Naive thymus-derived CD4-positive, alpha-beta T cell (primary cell): ENCODE measurements around the gene WTIP. TPM values are rescaled to one million over a fixed set of nuclear protein-coding genes. Genes with fewer than 3 reads are reported as not detected.
"Not testable (repeated sequence)": the region's sequence is repeated elsewhere in the genome, so short reads cannot be mapped to it uniquely, and the experiment has no call there.

Source experiments
- ATAC-seq: fragments of 150-1000 bp; cut with Tn5 transposase; 2 replicates; pipeline ENCODE4 v1.10.0; 2021; ENCODE audit warnings: mild to moderate bottlenecking, moderate library complexity
- CTCF ChIA-PET: fragments of 350-600 bp; sonication (Branson Sonifier 250); formaldehyde crosslinking; loops from one replicate; lab custom pipeline; 2021; ENCODE audit warnings: antibody characterized with exemption; lab: Charles Lee
- POLR2A ChIA-PET: fragments of 350-600 bp; sonication (Branson Sonifier 250); formaldehyde crosslinking; loops from one replicate; lab custom pipeline; 2021; ENCODE audit warnings: antibody characterized with exemption, inconsistent platforms; lab: Charles Lee
- DNase-seq, 9 donors: peaks; one replicate each; pipeline versions ENCODE4 v3.0.0 to v3.0.0-alpha.2; 2020 to 2022; ENCODE audit warnings: mixed read lengths in 1 of 9
- H3K27ac ChIP-seq: one replicate; pipeline ENCODE4 v1.7.0; 2013; ENCODE audit warnings: mild to moderate bottlenecking, low read depth, low read length, moderate library complexity
- H3K27me3 ChIP-seq, 2 donors: one replicate each; pipeline ENCODE4 v1.7.0; 2013; ENCODE audit warnings: low read length in 2 of 2, mild to moderate bottlenecking in 2 of 2, moderate library complexity in 2 of 2; ENCODE audit not compliant: control insufficient read depth in 2 of 2, insufficient read depth in 2 of 2
- H3K36me3 ChIP-seq, 3 experiments: 1 replicate in 2 of 3; 2 replicates in 1 of 3; pipeline ENCODE4 v1.7.0; 2013; ENCODE audit warnings: low read length in 3 of 3, mild to moderate bottlenecking in 3 of 3, moderate library complexity in 1 of 3; ENCODE audit not compliant: insufficient read depth in 3 of 3, control insufficient read depth in 2 of 3
- H3K4me1 ChIP-seq, 2 donors: one replicate each; pipeline ENCODE4 v1.7.0; 2013; ENCODE audit warnings: low read length in 2 of 2, mild to moderate bottlenecking in 2 of 2, moderate library complexity in 1 of 2; ENCODE audit not compliant: control insufficient read depth in 2 of 2, insufficient read depth in 2 of 2
- H3K4me3 ChIP-seq: 2 replicates; pipeline ENCODE4 v1.7.0; 2013; ENCODE audit warnings: mild to moderate bottlenecking, low read length
- H3K9me3 ChIP-seq, 3 experiments: 1 replicate in 2 of 3; 2 replicates in 1 of 3; pipeline ENCODE4 v1.7.0; 2013; ENCODE audit warnings: low read length in 3 of 3; ENCODE audit not compliant: control insufficient read depth in 2 of 3
- H3K27ac Mint-ChIP-seq, 9 donors: one replicate each; pipeline ENCODE4 v1.8.0; 2020 to 2022; ENCODE audit warnings: mixed read lengths in 9 of 9, mild to moderate bottlenecking in 8 of 9, moderate library complexity in 5 of 9, inconsistent platforms in 2 of 9
- H3K27me3 Mint-ChIP-seq, 5 donors: one replicate each; pipeline ENCODE4 v1.8.0; 2021 to 2022; ENCODE audit warnings: mixed read lengths in 5 of 5, mild to moderate bottlenecking in 1 of 5
- H3K36me3 Mint-ChIP-seq, 5 donors: one replicate each; pipeline ENCODE4 v1.8.0; 2020 to 2022; ENCODE audit warnings: mixed read lengths in 5 of 5, mild to moderate bottlenecking in 3 of 5, inconsistent platforms in 1 of 5
- H3K4me1 Mint-ChIP-seq, 7 donors: one replicate each; pipeline ENCODE4 v1.8.0; 2020 to 2022; ENCODE audit warnings: mixed read lengths in 7 of 7, mild to moderate bottlenecking in 3 of 7, inconsistent platforms in 1 of 7
- H3K4me3 Mint-ChIP-seq, 10 donors: one replicate each; pipeline ENCODE4 v1.8.0; 2020 to 2022; ENCODE audit warnings: mild to moderate bottlenecking in 10 of 10, mixed read lengths in 10 of 10, moderate library complexity in 6 of 10, inconsistent platforms in 2 of 10
- H3K9me3 Mint-ChIP-seq, 11 donors: one replicate each; pipeline ENCODE4 v1.8.0; 2020 to 2022; ENCODE audit warnings: mixed read lengths in 11 of 11, mild to moderate bottlenecking in 4 of 11, inconsistent platforms in 1 of 11, moderate library complexity in 1 of 11
- intact Hi-C, 2 donors: fragments of 100-400 bp; cut with micrococcal nuclease; formaldehyde crosslinking; loops; one replicate each; pipeline ENCODE4 v1.15.1; 2023
- polyA plus RNA-seq, 2 donors: library from polyadenylated mRNA; unstranded; fragments of 300-500 nt; fragmentation: Illumina TruSeq; gene quantifications; one replicate each; pipeline ENCODE4 v1.2.3, GENCODE V29; 2021
- total RNA-seq, 6 experiments: library from RNA in 5 of 6; stranded (reverse) in 5 of 6; gene quantifications; 1 replicate in 5 of 6; 2 replicates in 1 of 6; pipeline ENCODE4 v1.2.3 and lab custom pipeline; 2021 to 2026

Gene WTIP
- total and polyA plus RNA-seq, 7 experiments from 2014 or later = 0.08 to 0.77 (median 0.22) TPM; not detected in 2

DNA sequence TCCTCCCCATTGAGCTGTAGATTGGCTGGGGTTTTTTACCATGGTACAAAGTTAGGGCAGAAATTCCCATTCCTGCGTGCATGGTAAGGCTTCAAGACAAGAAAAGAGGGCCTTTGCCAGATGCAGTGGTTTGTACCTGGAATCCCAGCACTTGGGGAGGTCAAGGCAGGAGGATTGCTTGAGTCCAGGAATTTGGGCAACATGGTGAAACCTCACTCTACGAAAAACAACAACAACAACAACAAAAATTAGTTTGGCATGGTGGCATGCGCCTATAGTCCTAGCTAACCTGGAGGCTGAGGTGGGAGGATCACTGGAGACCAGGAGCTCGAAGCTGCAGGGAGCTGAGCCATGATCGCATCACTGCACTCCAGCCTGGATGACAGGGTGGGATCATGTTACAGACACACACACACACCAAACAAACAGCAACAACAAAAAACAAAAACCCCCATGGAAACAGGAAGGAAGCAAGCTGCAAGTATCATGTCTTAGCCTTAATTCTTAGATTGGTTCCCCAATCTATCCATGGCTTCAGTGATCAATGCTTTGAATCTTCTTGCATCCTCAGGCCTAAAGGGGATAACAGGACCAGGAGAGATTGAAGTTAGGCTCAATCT is 5.5 kb upstream of the WTIP start:
- ATAC-seq = no peak
- CTCF ChIA-PET = no interaction called here
- H3K4me3 Mint-ChIP-seq = no peak overlapping the region
- Histone ChIP-seq H3K27ac (no peak overlapping the region), H3K36me3 (peaks cover 0 to 20% (median 0%) of the 10 kb centered on the region in 3 experiments), H3K27me3 (no peaks in the 10 kb centered on the region), H3K4me3 (no peak overlapping the region), H3K9me3 (no peaks in the 10 kb centered on the region), H3K4me1 (no peaks in the 10 kb centered on the region)
- H3K27me3 Mint-ChIP-seq = peaks cover 5 to 27% (median 23%) of the 10 kb centered on the region in 5 donors
- no peak overlapping the region for H3K27ac Mint-ChIP-seq
- H3K4me1 Mint-ChIP-seq = peaks cover 0 to 6% (median 0%) of the 10 kb centered on the region in 7 donors
- no peaks in the 10 kb centered on the region for H3K9me3 Mint-ChIP-seq
- POLR2A ChIA-PET = no interaction called here
- no peak for DNase-seq
- intact Hi-C loops = no loop called here
- peaks cover 10 to 23% (median 20%) of the 10 kb centered on the region in 5 donors for H3K36me3 Mint-ChIP-seq

GRCh38 chr19:34478496-34478895 is 3.1 kb upstream of the WTIP start:
- H3K36me3 Mint-ChIP-seq, H3K9me3 ChIP-seq, H3K27me3 ChIP-seq, H3K27ac ChIP-seq, intact Hi-C loops, POLR2A ChIA-PET, CTCF ChIA-PET, H3K4me1 Mint-ChIP-seq, H3K4me3 ChIP-seq, H3K36me3 ChIP-seq, H3K9me3 Mint-ChIP-seq, H3K4me1 ChIP-seq, H3K27ac Mint-ChIP-seq, H3K4me3 Mint-ChIP-seq, ATAC-seq, DNase-seq: not testable (repeated sequence)
- H3K27me3 Mint-ChIP-seq = peaks cover 14 to 37% (median 32%) of the 10 kb centered on the region in 5 donors

DNA sequence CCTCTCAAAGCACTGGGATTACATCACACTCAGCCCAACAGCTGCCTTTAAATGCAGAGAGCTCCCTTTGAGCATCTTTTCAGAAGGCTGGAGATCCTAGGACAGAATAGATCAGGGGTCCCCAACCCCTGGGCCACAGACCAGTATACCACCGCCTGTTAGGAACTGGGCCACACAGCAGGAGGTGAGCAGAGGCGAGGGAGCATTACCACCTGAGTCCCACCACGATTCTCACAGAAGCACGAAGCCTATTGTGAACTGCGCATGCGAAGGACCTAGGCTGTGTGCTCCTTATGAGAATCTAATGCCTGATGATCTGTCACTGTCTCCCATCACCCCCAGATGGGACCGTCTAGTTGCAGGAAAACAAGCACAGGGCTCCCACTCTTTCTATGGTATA is 2.2 kb upstream of the WTIP start:
- Histone ChIP-seq H3K27ac (no peak overlapping the region), H3K4me3 (no peak overlapping the region), H3K4me1 (no peaks in the 10 kb centered on the region), H3K27me3 (no peaks in the 10 kb centered on the region), H3K9me3 (no peaks in the 10 kb centered on the region), H3K36me3 (no peaks in the 10 kb centered on the region)
- intact Hi-C loops = no loop called here
- H3K27ac Mint-ChIP-seq = no peak overlapping the region
- ATAC-seq = no peak
- H3K4me1 Mint-ChIP-seq = peaks cover 0 to 9% (median 6%) of the 10 kb centered on the region in 7 donors
- ChIA-PET POLR2A (no interaction called here), CTCF (no interaction called here)
- H3K36me3 Mint-ChIP-seq = peaks cover 0 to 1% (median 0%) of the 10 kb centered on the region in 5 donors
- peaks cover 0 to 2% (median 0%) of the 10 kb centered on the region in 11 donors for H3K9me3 Mint-ChIP-seq
- H3K27me3 Mint-ChIP-seq = peaks cover 23 to 45% (median 41%) of the 10 kb centered on the region in 5 donors
- DNase-seq = no peak
- H3K4me3 Mint-ChIP-seq = no peak overlapping the region

GRCh38 chr19:34480491-34480890 is 1.1 kb upstream of the WTIP start:
- Mint-ChIP-seq H3K27me3 (peaks cover 25 to 53% (median 43%) of the 10 kb centered on the region in 5 donors), H3K27ac (no peak overlapping the region), H3K4me3 (peak overlapping the region in 1 of 10 donors; percentile 50), H3K4me1 (peaks cover 0 to 9% (median 4%) of the 10 kb centered on the region in 7 donors), H3K9me3 (peaks cover 0 to 2% (median 0%) of the 10 kb centered on the region in 11 donors), H3K36me3 (no peaks in the 10 kb centered on the region)
- intact Hi-C loops = no loop called here
- ChIA-PET CTCF (no interaction called here), POLR2A (no interaction called here)
- Histone ChIP-seq H3K9me3 (no peaks in the 10 kb centered on the region), H3K27ac (no peak overlapping the region), H3K4me3 (no peak overlapping the region), H3K27me3 (no peaks in the 10 kb centered on the region), H3K36me3 (no peaks in the 10 kb centered on the region), H3K4me1 (no peaks in the 10 kb centered on the region)
- ATAC-seq (no peak), DNase-seq (no peak)

GRCh38 chr19:34481861-34482379 is 362 bp downstream of the WTIP start:
- DNase-seq (no peak), ATAC-seq (no peak)
- intact Hi-C loops = no loop called here
- Histone ChIP-seq H3K9me3 (no peaks in the 10 kb centered on the region), H3K4me3 (no peak overlapping the region), H3K27me3 (no peaks in the 10 kb centered on the region), H3K4me1 (no peaks in the 10 kb centered on the region), H3K27ac (no peak overlapping the region), H3K36me3 (no peaks in the 10 kb centered on the region)
- Mint-ChIP-seq H3K4me1 (peaks cover 0 to 9% (median 3%) of the 10 kb centered on the region in 7 donors), H3K9me3 (peaks cover 0 to 2% (median 0%) of the 10 kb centered on the region in 11 donors), H3K4me3 (no peak overlapping the region), H3K27me3 (peaks cover 36 to 62% (median 49%) of the 10 kb centered on the region in 5 donors), H3K36me3 (no peaks in the 10 kb centered on the region), H3K27ac (no peak overlapping the region)
- CTCF ChIA-PET = no interaction called here
- POLR2A ChIA-PET = no interaction called here

DNA sequence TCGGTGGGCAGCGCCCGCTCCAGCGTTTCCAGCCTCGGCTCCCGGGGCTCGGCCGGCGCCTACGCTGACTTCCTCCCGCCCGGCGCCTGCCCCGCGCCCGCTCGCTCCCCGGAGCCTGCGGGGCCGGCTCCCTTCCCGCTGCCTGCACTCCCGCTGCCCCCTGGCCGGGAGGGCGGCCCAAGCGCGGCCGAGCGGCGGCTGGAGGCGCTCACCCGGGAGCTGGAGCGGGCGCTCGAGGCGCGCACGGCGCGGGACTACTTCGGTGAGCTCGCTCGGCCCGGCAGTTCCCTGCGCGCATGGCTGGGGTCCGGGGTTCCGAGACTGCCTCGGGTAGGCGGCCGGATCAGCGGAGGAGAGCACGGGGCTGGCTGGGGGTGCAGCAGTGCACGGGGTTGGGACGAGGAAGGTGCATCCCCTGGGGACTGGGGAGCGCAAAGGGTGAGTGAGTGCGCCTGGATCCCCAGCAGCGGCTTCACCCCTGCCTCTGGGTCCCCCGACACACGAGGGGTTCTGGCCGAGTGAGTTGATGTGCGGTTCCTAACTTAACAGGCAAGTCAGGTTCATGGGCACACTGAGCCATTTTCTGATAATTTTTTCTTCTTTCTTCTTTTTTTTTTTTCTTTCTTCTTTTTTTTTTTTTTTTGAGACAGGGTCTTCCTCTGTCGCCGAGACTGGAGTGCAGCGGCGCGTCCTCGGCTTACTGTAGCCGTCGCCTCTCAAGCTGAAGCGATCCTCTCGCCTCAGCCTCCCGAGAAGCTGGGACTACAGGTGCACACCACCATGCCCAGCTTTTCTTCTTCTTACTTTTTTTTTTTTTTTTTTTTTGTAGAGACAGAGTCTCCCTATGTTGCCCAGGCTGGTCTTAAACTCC is 1.1 kb downstream of the WTIP start:
- Histone ChIP-seq H3K27me3 (no peaks in the 10 kb centered on the region), H3K27ac (no peak overlapping the region), H3K9me3 (no peaks in the 10 kb centered on the region), H3K36me3 (no peaks in the 10 kb centered on the region), H3K4me1 (no peaks in the 10 kb centered on the region), H3K4me3 (no peak overlapping the region)
- ATAC-seq (peak; percentile 18), DNase-seq (no peak)
- no peaks in the 10 kb centered on the region for H3K36me3 Mint-ChIP-seq
- ChIA-PET CTCF (no interaction called here), POLR2A (no interaction called here)
- H3K4me1 Mint-ChIP-seq = peaks cover 0 to 9% (median 3%) of the 10 kb centered on the region in 7 donors
- H3K27me3 Mint-ChIP-seq = peaks cover 36 to 67% (median 55%) of the 10 kb centered on the region in 5 donors
- H3K4me3 Mint-ChIP-seq = peak overlapping the region in 9 of 10 donors; percentile 39 to 84 (median 63)
- intact Hi-C loops = no loop called here
- H3K9me3 Mint-ChIP-seq = peaks cover 0 to 2% (median 0%) of the 10 kb centered on the region in 11 donors
- H3K27ac Mint-ChIP-seq = peak overlapping the region in 1 of 9 donors; percentile 59
